Measurements from ENCODE around the gene ASIC5. TPM values are rescaled to one million over a fixed set of nuclear protein-coding genes. Genes with fewer than 3 reads are reported as not detected.
"Not testable (repeated sequence)": the region's sequence is repeated elsewhere in the genome, so short reads cannot be mapped to it uniquely, and the experiment has no call there.

ASIC5 gene
- total RNA-seq, 2 experiments from 2014 or later = not detected

GRCh38 chr4:155799794-155800123 lies 66.3 kb downstream of the ASIC5 start:
- Mint-ChIP-seq H3K4me1 (peaks cover 8% of the 10 kb centered on the region), H3K27ac (no peak overlapping the region)

GRCh38 chr4:155799116-155799793 lies 66.8 kb downstream of the ASIC5 start:
- no peaks in the 10 kb centered on the region for H3K9me3 Mint-ChIP-seq
- H3K4me3 Mint-ChIP-seq = no peak overlapping the region
- DNase-seq = no peak
- peaks cover 8% of the 10 kb centered on the region for H3K4me1 Mint-ChIP-seq
- no peaks in the 10 kb centered on the region for H3K36me3 Mint-ChIP-seq
- H3K27me3 Mint-ChIP-seq = peaks cover 5% of the 10 kb centered on the region
- no peak overlapping the region for H3K27ac Mint-ChIP-seq

More at GRCh38 chr4:155799794-155800123, 66.3 kb downstream of the ASIC5 start:
- no peak for DNase-seq
- Mint-ChIP-seq H3K27me3 (peaks cover 5% of the 10 kb centered on the region), H3K4me3 (no peak overlapping the region), H3K36me3 (no peaks in the 10 kb centered on the region), H3K9me3 (no peaks in the 10 kb centered on the region)

- not testable (repeated sequence) for H3K27ac Mint-ChIP-seq, H3K4me3 Mint-ChIP-seq, H3K36me3 Mint-ChIP-seq, H3K27me3 Mint-ChIP-seq, DNase-seq, H3K9me3 Mint-ChIP-seq, H3K4me1 Mint-ChIP-seq
Observed at GRCh38 chr4:155797581-155797980, 68.5 kb downstream of the ASIC5 start.

GRCh38 chr4:155795991-155796390 lies 70.1 kb downstream of the ASIC5 start:
- no peaks in the 10 kb centered on the region for H3K9me3 Mint-ChIP-seq
- H3K36me3 Mint-ChIP-seq = no peaks in the 10 kb centered on the region
- DNase-seq = no peak
- H3K27me3 Mint-ChIP-seq = peaks cover 5% of the 10 kb centered on the region
- no peak overlapping the region for H3K4me3 Mint-ChIP-seq
- no peak overlapping the region for H3K27ac Mint-ChIP-seq
- H3K4me1 Mint-ChIP-seq = peaks cover 8% of the 10 kb centered on the region

- peaks cover 5% of the 10 kb centered on the region for H3K27me3 Mint-ChIP-seq
- no peak overlapping the region for H3K27ac Mint-ChIP-seq
- H3K9me3 Mint-ChIP-seq = no peaks in the 10 kb centered on the region
- no peak for DNase-seq
- no peak overlapping the region for H3K4me3 Mint-ChIP-seq
- peaks cover 6% of the 10 kb centered on the region for H3K4me1 Mint-ChIP-seq
- H3K36me3 Mint-ChIP-seq = no peaks in the 10 kb centered on the region
Observed at GRCh38 chr4:155794589-155795236, 71.4 kb downstream of the ASIC5 start.

GRCh38 chr4:155789982-155790381 lies 76.1 kb downstream of the ASIC5 start:
- H3K4me1 Mint-ChIP-seq = no peaks in the 10 kb centered on the region
- H3K4me3 Mint-ChIP-seq = no peak overlapping the region
- no peak overlapping the region for H3K27ac Mint-ChIP-seq
- no peak for DNase-seq
- no peaks in the 10 kb centered on the region for H3K9me3 Mint-ChIP-seq
- H3K36me3 Mint-ChIP-seq = no peaks in the 10 kb centered on the region
- H3K27me3 Mint-ChIP-seq = peaks cover 6% of the 10 kb centered on the region

- Mint-ChIP-seq H3K4me1 (no peaks in the 10 kb centered on the region), H3K36me3 (no peaks in the 10 kb centered on the region), H3K27me3 (peaks cover 6% of the 10 kb centered on the region), H3K9me3 (no peaks in the 10 kb centered on the region), H3K27ac (no peak overlapping the region), H3K4me3 (no peak overlapping the region)
- no peak for DNase-seq
Observed at GRCh38 chr4:155789391-155789790, 76.7 kb downstream of the ASIC5 start.

GRCh38 chr4:155787113-155787710 lies 78.9 kb downstream of the ASIC5 start:
- Mint-ChIP-seq H3K4me3 (no peak overlapping the region), H3K9me3 (no peaks in the 10 kb centered on the region), H3K27ac (no peak overlapping the region), H3K27me3 (peaks cover 6% of the 10 kb centered on the region), H3K4me1 (no peaks in the 10 kb centered on the region), H3K36me3 (no peaks in the 10 kb centered on the region)
- no peak for DNase-seq

- Mint-ChIP-seq H3K27ac (no peak overlapping the region), H3K36me3 (no peaks in the 10 kb centered on the region), H3K9me3 (no peaks in the 10 kb centered on the region), H3K4me1 (no peaks in the 10 kb centered on the region), H3K4me3 (no peak overlapping the region), H3K27me3 (peaks cover 6% of the 10 kb centered on the region)
- no peak for DNase-seq
Observed at GRCh38 chr4:155785828-155786227, 80.2 kb downstream of the ASIC5 start.

GRCh38 chr4:155784637-155785036 lies 81.4 kb downstream of the ASIC5 start:
- DNase-seq = no peak
- Mint-ChIP-seq H3K9me3 (no peaks in the 10 kb centered on the region), H3K4me3 (no peak overlapping the region), H3K36me3 (no peaks in the 10 kb centered on the region), H3K27ac (no peak overlapping the region), H3K4me1 (no peaks in the 10 kb centered on the region), H3K27me3 (peaks cover 6% of the 10 kb centered on the region)

- Mint-ChIP-seq H3K4me1 (no peaks in the 10 kb centered on the region), H3K27me3 (peaks cover 4% of the 10 kb centered on the region), H3K9me3 (no peaks in the 10 kb centered on the region), H3K4me3 (no peak overlapping the region), H3K36me3 (no peaks in the 10 kb centered on the region), H3K27ac (no peak overlapping the region)
- DNase-seq = no peak
Observed at GRCh38 chr4:155781249-155781831, 84.7 kb downstream of the ASIC5 start.

GRCh38 chr4:155780775-155781174 lies 85.3 kb downstream of the ASIC5 start:
- Mint-ChIP-seq H3K9me3 (no peaks in the 10 kb centered on the region), H3K27ac (no peak overlapping the region), H3K4me3 (no peak overlapping the region), H3K4me1 (no peaks in the 10 kb centered on the region), H3K27me3 (peaks cover 4% of the 10 kb centered on the region), H3K36me3 (no peaks in the 10 kb centered on the region)
- DNase-seq = no peak

Other genes starting within 250 kb of the ASIC5 start
- gene GUCY1A1, start 199.4 kb downstream of the ASIC5 start, total RNA-seq = under 1 TPM; 0.04 to 0.14 TPM
- under 1 TPM; 0.20 to 0.27 TPM for gene GUCY1B1, start 107.3 kb downstream of the ASIC5 start, total RNA-seq
- under 1 TPM; 0.16 to 0.18 TPM for gene TDO2, start 37.4 kb upstream of the ASIC5 start, total RNA-seq
- 1 to 10 TPM; 4.6 to 4.7 TPM for gene CTSO, start 87.6 kb upstream of the ASIC5 start, total RNA-seq

All from activated naive CD8-positive, alpha-beta T cell treated with anti-CD3 and anti-CD28 coated beads for 36 hours (primary cell).